Activated CD4-positive, CD25-positive, alpha-beta regulatory T cell (primary cell): ENCODE results near the gene PPAN.

ENCODE experiments used
- DNase-seq, 4 experiments: peaks; one replicate each; lab custom pipeline; 2025; lab: John Stamatoyannopoulos, UW

PPAN gene

GRCh38 chr19:10106100-10106936, at the start of gene PPAN:
Gene PPAN (plus strand): TSS chr19:10106362. CDS start chr19:10106395, 33 bp downstream.
- DNase-seq: peak; percentile 87 to 98 (median 92)

GRCh38 chr19:10061717-10062310, 44.3 kb upstream of the PPAN start:
- no peak for DNase-seq

- DNase-seq: no peak
Observed at GRCh38 chr19:10068205-10068604, 38.0 kb upstream of the PPAN start.

- no peak for DNase-seq
Observed at GRCh38 chr19:10069046-10069445, 37.1 kb upstream of the PPAN start.

GRCh38 chr19:10070730-10071446, 35.3 kb upstream of the PPAN start:
- DNase-seq: no peak

- peak in 2 of 4 experiments; percentile 13 to 23 for DNase-seq
Observed at GRCh38 chr19:10074153-10074552, 32.0 kb upstream of the PPAN start.

GRCh38 chr19:10076535-10076934, 29.6 kb upstream of the PPAN start:
- DNase-seq: no peak

- no peak for DNase-seq
Observed at GRCh38 chr19:10078329-10078728, 27.8 kb upstream of the PPAN start.

GRCh38 chr19:10079031-10079453, 27.1 kb upstream of the PPAN start:
- no peak for DNase-seq

GRCh38 chr19:10083911-10084310, 22.3 kb upstream of the PPAN start:
- DNase-seq: no peak

GRCh38 chr19:10084803-10085202, 21.4 kb upstream of the PPAN start:
- no peak for DNase-seq

GRCh38 chr19:10085641-10086590, 20.2 kb upstream of the PPAN start, which contains the start of gene SHFL:
Gene SHFL (plus strand): TSS chr19:10086317. CDS start chr19:10086428, 111 bp downstream.
- DNase-seq: peak; percentile 64 to 84 (median 70)

- no peak for DNase-seq
Observed at GRCh38 chr19:10086591-10087192, 19.5 kb upstream of the PPAN start.

- no peak for DNase-seq
Observed at GRCh38 chr19:10087296-10088061, 18.7 kb upstream of the PPAN start.

- no peak for DNase-seq
Observed at GRCh38 chr19:10088949-10089554, 17.1 kb upstream of the PPAN start.

- DNase-seq: no peak
Observed at GRCh38 chr19:10089801-10090375, 16.3 kb upstream of the PPAN start.

- DNase-seq: no peak
Observed at GRCh38 chr19:10091370-10091687, 14.8 kb upstream of the PPAN start.

GRCh38 chr19:10091895-10092641, 14.1 kb upstream of the PPAN start:
- DNase-seq: no peak
